Mammary epithelial cell (primary cell): Measurements from ENCODE around the gene NBAS.

Experiments used
- CTCF ChIP-seq, 2 donors: IDR thresholded peaks in 1 of 2; conservative IDR thresholded peaks in 1 of 2; 2 replicates each; pipeline ENCODE4 v1.5.1; 2011 to 2012; ENCODE audit warnings: inconsistent platforms in 2 of 2, low read length in 2 of 2, mild to moderate bottlenecking in 2 of 2, control low read depth in 1 of 2, low read depth in 1 of 2; ENCODE audit not compliant: insufficient read depth in 1 of 2; ENCODE audit errors: extremely low read depth in 1 of 2
- EZH2 ChIP-seq: IDR thresholded peaks from 2 replicates; pipeline ENCODE4 v1.6.1; 2012; ENCODE audit warnings: low read length, inconsistent platforms, borderline replicate concordance

- TF ChIP-seq CTCF (conservative IDR thresholded peaks at IDR 0.05 in 1 of 2, IDR thresholded peaks at IDR 0.05 in 1 of 2; ENCODE audit: extremely low read depth in 1 of 2, insufficient read depth in 1 of 2, low read depth in 1 of 2, low read length in 2 of 2) (no peak), EZH2 (no peak)
Measured at GRCh38 chr2:15533860-15534480, 27.2 kb downstream of the NBAS start.
